Endometrial microvascular endothelial cells (primary cell): Measurements from ENCODE around the gene CRB1. TPM values are rescaled to one million over a fixed set of nuclear protein-coding genes. Genes with fewer than 3 reads are reported as not detected.

Source experiments
- in situ Hi-C: cut with HindIII; loops from 2 replicates; pipeline ENCODE4 v1.10.0; 2017; ENCODE audit warnings: low sequenced_read_pairs, low pct_unique_long_range_greater_than_20kb; ENCODE audit errors: inconsistent ontology term
- total RNA-seq: library from RNA; depleted of rRNA; stranded (reverse); fragments of >200 nt; gene quantifications from one replicate; pipeline ENCODE4 v1.2.3, GENCODE V29; 2015; ENCODE audit errors: inconsistent ontology term

CRB1 gene
- total RNA-seq, 1 donor from 2014 or later: not detected

DNA sequence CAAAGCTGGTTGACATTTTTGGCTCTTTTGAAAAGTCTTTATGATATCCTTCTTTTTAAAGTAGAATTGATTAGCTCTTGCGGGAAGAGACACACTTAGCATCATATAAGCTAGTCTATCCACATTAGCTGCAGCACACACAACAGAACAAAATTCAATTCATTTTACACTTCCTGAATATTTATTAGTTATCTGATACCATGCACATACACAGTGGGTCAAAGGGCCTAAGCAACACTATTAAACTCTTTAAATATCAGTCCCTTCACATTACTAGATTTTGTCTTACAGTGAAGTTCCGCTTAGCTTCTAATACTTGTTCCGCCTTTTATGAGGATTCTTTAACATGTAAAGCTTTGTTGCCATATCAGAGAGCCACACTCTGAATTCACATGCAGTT is 169.5 kb downstream of the CRB1 start:
- in situ Hi-C loops: no loop called here

GRCh38 chr1:197438010-197438790 is 170.1 kb downstream of the CRB1 start:
- in situ Hi-C loops: no loop called here

- in situ Hi-C loops: no loop called here
These were observed 171.7 kb downstream of the CRB1 start for GRCh38 chr1:197439708-197440280.

GRCh38 chr1:197440715-197441114 is 172.7 kb downstream of the CRB1 start:
- in situ Hi-C loops: no loop called here

GRCh38 chr1:197441999-197442414 is 174.0 kb downstream of the CRB1 start:
- in situ Hi-C loops: no loop called here

DNA sequence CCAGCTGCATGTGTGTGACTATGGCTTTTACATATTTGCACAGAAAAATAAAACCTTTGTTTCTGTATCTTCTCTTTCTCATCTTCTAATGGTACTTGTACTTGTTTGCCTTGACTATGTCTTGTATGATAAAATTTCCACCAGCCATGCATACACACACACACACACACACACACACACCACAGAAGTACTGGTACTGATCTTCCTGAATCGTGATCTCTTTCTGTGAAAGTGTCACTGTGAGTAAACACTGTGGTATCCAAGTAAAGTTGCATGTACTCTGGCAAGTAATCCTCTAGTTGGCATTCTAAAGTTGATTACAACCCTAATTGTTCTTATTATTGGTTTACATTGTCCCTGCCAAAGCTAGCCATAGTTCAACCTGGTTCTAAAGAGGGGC is 176.7 kb downstream of the CRB1 start:
- in situ Hi-C loops: no loop called here

DNA sequence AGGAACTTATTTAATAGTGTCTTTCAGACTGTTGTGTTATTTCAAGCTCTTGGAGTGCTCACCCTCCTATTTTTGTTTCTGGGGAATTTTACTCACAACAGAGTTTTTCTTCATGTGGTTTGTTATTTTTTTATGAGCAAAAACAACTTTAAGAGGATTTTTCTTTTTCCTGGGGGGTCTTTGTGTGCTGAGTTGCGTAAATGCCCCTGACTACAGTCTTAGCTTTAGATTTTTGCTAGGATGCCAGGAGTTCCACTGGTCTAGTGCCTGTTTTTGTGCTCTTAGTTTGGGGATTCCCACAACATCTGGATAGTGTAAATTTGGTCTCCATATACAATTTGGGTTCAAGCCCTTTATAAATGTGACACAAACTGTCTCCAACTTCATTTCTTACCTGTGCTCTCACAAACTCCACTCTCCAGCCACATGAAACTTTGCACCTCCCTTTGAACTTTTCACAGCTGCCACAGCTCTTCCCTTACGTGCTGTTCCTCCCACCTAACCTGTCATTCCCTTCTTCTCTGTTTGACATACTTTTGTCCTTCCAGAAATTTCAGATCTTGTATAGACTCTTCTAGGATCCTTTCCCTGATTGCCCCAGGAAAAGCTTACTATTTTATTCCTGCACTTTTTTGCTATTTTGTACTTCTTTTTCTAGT is 180.2 kb downstream of the CRB1 start:
- in situ Hi-C loops: no loop called here

GRCh38 chr1:197451381-197451780 is 183.3 kb downstream of the CRB1 start:
- in situ Hi-C loops: no loop called here

- in situ Hi-C loops: no loop called here
These were observed 185.5 kb downstream of the CRB1 start for GRCh38 chr1:197453376-197454058.

DNA sequence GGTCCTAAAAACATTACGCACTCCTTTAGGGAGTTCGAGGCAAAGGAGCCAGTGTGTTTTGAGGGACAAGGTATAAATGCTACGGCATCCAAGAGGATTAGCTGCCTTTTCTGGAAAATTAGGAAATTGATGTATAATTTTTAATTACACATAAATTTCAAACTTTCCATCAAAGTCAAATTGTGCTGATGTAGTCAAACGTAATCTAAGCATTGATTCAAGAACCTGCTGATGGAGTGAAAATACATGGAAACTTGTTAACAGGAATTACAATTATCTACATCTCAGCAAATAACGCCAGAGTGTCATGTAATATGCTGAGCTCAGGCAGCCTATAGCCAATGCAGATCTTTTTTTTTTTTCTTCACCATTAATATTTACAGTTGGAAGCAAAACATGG is 194.5 kb downstream of the CRB1 start:
- in situ Hi-C loops: no loop called here

DNA sequence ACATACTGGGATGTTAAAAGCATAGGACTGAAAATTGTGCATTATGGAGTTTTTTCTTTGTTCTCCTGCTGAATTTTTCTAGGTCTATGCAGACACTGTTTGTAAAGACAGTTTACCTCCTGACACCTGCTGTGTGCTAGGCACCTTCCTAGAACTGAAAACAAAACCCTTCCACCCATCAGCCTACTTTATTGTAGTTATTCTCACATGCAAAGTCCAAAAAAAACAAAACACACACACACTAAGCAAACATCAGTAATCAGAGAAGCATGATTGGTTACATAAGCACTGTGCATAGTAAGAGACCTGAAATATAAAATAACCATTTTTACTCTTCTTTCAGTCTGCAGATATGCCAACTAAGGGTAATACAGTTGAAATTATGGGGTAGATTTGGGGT is 195.1 kb downstream of the CRB1 start:
- in situ Hi-C loops: no loop called here

DNA sequence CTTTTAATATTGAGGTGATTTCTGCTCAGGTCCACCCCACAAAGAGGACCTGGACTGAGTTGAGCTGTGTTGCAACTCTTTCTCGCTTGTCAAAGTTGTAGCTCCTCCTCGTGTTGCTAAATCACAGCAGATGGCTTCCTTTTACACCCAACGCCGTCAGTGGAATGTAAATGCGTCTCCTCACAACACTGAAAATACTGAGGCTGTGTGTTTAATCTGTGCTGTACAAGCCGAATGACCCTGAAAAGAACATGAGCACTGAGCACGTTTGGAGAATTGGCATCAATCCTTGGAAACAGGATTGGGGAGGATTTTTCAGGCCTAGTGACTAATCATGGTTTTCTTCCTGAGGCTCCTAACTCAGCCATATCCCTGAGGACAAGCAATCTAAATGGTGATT is 196.0 kb downstream of the CRB1 start:
- in situ Hi-C loops: no loop called here

DNA sequence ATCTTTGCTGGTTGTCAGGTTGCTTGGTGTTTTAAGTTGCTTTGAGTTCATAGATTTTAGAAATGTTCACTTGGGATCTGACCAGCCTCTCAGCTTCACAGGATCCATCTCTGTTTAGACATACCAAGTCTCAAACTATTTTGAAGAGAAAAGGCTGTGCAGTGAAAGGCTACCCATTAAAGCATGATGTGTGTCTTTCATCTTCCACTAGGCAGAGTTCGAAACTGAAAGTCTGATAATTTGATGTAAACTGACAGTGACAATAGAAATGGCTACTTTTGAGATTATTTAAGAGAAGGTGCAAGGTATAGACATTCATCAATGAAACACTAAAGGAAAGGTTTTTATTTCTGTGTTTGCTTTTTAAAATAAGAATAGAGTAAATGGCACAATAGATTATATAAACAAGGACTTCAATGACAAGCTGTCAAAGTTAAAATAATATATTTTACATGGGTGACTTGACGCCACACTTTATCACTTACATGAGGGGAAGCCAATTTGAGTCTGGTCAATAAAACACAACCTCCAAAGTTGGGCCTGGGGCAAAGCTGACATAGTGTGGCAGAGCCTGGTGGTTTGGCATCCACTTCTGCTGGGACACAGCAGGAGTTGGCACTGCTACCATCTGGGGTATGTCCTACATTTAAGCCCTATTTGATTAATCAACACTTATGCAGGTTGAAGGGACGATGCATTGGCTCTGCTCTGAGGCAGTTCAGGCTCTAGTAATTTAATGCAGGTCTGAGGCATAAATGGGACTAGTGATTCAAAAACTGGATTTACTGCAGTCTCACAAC is 197.7 kb downstream of the CRB1 start:
- in situ Hi-C loops: no loop called here

DNA sequence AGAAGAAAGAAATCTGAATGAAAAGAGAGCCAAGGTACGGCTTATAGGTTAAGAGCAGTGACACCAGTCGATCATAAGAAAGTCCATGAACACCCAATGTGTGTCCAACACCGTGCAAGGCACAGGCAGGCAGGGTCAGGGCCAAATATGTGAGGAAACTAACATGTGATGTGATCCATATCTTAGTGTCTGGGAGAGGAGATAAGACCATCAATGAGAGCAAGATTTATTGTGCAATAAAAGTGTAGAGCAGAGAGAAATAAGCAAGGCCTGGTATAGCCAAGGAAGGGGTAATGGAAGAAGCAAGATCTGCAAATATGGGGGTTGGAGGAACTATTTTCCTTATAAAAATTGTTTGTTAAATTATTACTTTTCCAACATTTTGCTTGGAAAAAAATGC is 198.8 kb downstream of the CRB1 start:
- in situ Hi-C loops: no loop called here

GRCh38 chr1:197467881-197468280 is 199.8 kb downstream of the CRB1 start:
- in situ Hi-C loops: no loop called here

DNA sequence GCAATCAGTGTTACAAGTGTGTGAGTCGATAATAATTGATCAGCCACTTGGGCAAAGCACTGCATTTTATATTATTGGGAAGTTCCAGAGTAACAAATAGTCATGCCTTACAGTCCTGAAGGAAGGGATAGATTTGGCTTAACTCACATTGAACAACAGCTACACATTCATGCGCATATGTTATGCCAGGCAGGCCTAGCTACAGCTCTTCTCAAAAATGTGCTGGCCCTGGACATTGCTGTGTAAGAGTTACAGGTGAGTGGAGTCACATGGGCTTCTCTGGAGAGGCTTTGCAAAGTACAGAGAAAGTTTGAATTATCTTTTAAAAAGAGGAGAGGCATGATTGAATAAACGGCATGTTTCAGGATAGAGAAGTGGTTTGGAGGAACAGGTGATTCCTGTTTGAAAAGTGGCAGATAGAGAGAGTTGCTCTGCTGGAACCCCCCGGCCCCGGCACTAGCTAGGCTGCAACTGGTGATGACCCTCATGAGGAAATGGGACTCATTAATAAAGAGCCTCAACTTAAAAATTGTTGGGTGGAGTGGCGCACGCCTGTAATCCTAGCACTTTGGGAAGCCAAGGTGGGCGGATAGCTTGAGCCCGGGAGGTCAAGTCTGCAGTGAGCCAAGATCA is 200.6 kb downstream of the CRB1 start:
- in situ Hi-C loops: no loop called here

- in situ Hi-C loops: no loop called here
These were observed 201.7 kb downstream of the CRB1 start for GRCh38 chr1:197469620-197470210.

DNA sequence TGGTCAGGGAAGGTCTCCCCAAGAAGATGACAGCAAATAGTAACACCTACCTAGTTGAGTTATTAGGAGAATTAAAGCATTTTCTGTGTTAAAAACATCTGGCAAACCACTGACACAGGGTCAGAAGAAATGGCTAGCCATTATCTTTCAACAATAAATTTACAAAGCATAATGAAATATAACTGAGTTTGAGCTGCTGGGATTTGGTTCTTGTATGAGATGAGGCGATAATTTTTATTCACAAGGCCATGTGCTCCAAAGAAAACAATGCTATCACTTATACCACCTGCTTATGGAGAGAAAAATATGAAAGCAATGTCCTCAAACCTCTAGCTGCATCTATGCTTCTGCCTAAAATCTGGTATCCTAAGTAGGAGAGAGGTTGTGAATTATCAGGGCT is 202.3 kb downstream of the CRB1 start:
- in situ Hi-C loops: no loop called here
